ENCODE data around the gene PTTG2. TPM values are rescaled to one million over a fixed set of nuclear protein-coding genes. Genes with fewer than 3 reads are reported as not detected.

Gene PTTG2
- total and polyA plus RNA-seq, 2 experiments from 2014 or later = 1.1 TPM; not detected in 1

DNA sequence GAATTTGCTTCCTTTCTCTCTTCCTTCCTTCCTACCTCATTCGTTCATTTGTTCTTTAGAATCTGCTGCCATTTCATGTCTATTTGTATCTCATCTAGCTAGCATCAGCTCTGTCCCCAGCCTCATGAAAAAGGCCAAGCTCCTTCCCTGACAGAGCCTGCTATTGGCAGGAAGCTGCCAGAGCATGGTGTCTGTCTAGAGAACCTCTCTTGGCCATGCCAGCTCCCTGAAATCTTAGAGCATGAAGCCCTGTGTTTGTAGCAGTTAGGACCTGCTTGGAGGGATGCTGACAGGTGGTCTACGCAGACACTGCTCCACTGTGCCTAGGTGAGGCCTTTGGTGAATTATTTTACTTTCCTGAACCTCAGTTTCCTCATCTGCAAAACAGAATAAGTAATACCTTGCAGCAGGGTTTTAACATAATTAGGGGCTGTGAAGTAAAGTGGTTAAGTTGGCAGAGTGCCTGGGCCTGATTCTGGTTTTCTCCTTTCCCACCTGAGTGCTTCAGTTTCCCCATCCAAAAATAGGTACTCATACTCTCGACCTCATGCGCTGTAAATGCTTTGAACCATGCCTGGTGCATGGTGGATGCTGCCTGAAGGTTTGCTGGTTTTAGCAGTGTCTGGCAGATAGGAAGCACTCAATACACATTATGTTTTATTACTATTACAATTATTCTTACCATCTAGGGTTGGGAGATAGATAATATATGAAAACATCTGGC is 4.7 kb downstream of the PTTG2 start:
- no peaks in the 10 kb centered on the region for H3K79me2 ChIP-seq (replicated peaks; ENCODE audit: insufficient read depth)
- no peaks in the 10 kb centered on the region for H3K27me3 ChIP-seq (ENCODE audit: insufficient read depth)
- no peak overlapping the region for H3K4me3 ChIP-seq
- Mint-ChIP-seq H3K27me3 (ENCODE audit: insufficient read depth, low read depth, poor library complexity) (no peaks in the 10 kb centered on the region), H3K4me3 (no peak overlapping the region), H3K36me3 (ENCODE audit: low read depth) (no peaks in the 10 kb centered on the region), H3K4me1 (no peaks in the 10 kb centered on the region), H3K27ac (no peak overlapping the region), H3K9me3 (peaks cover 3% of the 10 kb centered on the region; the same call in 2 of the 3 replicates)
- no peaks in the 10 kb centered on the region for H3F3A ChIP-seq (replicated peaks; ENCODE audit: low read depth)
- H3K4me2 ChIP-seq = no peak overlapping the region
- H3K4me1 ChIP-seq (ENCODE audit: insufficient read depth) = no peaks in the 10 kb centered on the region
- H3K9me2 ChIP-seq (ENCODE audit: insufficient read depth) = peaks cover 7% of the 10 kb centered on the region; the same call in 1 of the 2 replicates
- DNase-seq (ENCODE audit: low spot score) = no peak
- ATAC-seq = no peak
- H3K27ac ChIP-seq (ENCODE audit: low read depth) = no peak overlapping the region
- no peaks in the 10 kb centered on the region for H3K36me3 ChIP-seq (ENCODE audit: insufficient read depth)
- no peak overlapping the region for H2AFZ ChIP-seq
- no peaks in the 10 kb centered on the region for H4K20me1 ChIP-seq (replicated peaks; ENCODE audit: insufficient read depth)
- TF ChIP-seq CTCF (conservative IDR thresholded peaks at IDR 0.05; ENCODE audit: low read depth in 2 of 2) (no peak), ZNF462 (CRISPR knock-in tag; IDR thresholded peaks at IDR 0.05) (no peak), EZH2 (IDR thresholded peaks at IDR 0.05; ENCODE audit: low read depth, unreplicated experiment) (no peak), EZH2phosphoT487 (IDR thresholded peaks at IDR 0.05; ENCODE audit: unreplicated experiment) (no peak), CREB1 (CRISPR knock-in tag; IDR thresholded peaks at IDR 0.05; ENCODE audit: low read depth) (no peak), ZNF114 (CRISPR knock-in tag; IDR thresholded peaks at IDR 0.05) (no peak)
